GM18520 (cell line): ENCODE results near the gene SAP30BP.

Experiments used
- ATAC-seq: cut with Tn5 transposase; IDR thresholded peaks from one replicate; pipeline ENCODE4 v1.9.1; 2021; ENCODE audit not compliant: unreplicated experiment

The SAP30BP gene

DNA sequence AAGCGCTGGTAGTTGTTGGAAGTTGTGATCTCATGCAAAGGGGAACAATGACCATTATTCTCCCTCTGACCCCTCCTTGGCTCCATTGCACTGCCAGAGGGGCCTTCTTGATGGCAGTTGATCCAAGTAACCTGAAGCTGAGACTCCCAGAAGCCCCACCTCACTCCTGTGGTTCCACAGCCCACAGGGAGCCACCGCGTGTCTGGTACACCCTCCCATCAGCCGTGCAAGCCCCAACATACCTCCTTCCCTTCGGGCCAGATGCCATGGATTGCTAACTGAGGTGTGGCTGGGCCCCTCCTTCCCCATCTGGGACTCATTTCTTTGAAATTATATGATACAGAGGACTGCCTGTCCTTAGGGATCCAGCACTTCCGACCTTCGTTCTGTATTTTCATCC is 17.8 kb downstream of the SAP30BP start:
- no peak for ATAC-seq

DNA sequence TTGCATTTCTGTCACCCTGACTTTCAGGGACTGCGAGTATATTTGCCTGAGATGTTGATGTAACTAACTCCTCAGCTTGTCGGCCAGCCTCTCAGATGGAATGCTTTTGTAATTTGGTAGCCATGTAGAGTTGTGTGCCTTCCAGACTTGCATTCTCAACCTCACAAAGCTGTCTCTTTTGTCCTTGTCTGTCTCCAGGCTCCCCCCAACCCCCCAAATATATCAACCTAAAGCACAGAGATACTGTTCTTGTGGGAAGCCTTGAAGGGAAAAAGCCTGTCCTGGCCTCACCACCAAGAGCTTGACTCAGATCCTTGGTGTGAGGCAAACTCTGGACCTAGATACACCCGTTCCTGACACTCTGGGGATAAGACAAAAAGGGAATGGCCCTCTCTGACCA is 18.4 kb downstream of the SAP30BP start:
- no peak for ATAC-seq

DNA sequence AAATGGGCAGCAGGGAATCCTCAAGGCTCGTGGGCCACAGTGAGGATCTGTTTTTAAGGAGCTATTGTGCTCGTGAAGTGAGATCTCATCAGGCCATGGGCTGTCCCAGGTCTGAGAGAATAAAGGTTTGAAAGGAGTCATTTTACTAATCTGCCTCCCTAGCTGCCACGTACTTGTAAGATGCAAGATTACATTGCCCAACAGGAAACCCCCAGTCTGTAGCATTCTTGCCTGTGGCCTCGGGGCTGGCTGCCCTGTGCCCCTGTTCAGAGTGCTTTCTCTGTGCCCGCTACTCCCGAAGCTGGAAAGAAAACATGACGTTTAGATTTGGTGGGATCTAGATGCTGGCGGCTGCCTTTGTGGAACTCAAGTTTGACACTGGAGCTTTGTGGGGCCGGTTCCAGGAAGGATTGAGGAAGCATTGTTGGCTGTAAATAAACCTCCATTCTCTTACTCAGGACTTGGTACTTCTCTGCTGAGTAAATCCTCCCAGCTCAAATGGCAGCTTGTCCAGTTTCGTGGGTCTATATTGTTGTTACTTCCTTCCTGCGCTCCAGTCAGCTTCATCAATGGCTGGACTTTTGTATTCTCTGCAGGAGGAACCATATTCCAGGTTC is 21.2 kb downstream of the SAP30BP start:
- no peak for ATAC-seq

DNA sequence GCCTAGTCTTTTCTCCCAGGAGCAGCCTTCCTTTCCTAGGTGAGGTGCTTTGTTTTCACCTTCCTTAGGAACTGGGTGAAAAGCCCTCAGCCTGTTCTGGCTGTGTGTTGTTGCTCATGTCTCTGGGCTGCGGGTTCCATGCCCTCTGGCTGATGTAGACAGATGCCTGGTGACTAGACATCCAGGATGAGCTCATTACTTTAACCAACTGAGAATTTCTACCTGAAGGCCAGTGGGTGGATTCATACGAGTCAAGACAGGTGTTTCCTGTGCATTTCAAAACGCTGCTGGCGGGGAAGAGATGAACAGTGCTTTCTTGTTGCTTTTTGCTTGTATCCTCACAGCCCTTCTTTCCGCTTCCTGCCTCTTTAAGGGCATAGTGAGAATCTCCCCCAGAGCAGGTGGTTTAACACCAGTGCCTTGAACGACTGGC is 22.3 kb downstream of the SAP30BP start:
- no peak for ATAC-seq

DNA sequence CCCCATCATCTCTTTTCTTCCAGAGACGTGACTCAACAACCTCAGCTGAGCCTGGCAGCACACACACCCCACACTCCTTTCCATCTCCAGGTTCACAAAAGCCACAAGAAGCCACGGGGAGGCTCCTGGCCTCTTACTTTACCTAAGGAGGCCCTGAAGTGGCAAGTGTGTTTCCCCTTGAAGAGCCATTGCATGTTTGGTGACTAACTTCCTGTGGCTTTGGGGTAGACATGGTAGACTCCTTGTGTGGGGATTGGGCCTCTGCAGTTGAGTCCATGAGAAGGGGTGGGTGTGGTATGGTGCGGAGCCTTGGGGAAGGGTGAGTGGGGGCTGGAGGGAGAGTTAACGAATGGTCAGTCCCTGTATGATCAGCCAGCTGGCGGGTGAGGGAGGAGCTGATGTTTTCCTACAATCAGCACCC is 24.2 kb downstream of the SAP30BP start:
- no peak for ATAC-seq

DNA sequence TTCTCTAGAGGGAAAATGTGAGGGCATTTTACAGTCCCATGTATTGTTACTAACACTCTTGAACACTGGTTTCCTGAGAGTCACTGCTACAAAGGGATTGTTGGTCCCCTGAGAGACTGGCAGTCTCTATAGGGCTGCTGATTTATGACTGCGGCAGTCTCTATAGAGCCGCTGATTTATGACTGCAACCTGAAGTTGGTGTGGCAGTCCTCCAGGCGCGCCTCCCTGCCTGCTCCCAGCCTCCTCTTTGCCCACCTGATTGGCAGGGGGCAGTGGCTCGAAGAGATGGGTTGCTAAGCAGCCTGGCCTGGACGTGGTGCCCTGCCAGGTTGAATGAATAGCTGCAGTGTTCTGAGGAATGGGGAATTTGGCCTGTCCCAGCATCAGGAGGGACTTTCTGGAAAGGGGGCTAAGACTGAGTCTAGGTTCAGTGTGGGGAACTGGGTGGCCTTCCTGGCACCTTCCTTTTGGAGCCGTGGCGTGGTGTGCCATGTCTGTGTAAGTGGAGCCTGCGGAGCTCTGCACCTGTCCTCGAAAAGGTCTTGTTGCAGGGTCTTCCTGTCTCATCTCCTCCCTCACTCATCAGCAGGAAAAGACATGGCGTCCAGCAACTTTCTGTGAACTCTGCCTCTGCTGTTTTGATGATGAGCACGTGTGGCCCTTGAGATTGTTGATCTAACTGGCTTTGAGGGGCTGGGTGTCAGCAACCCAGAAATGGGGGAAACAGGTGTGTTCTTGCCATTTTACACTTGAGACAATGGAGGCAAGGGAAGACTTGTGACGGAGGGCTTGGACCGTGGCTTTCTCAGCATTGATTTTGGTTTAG is 24.9 kb downstream of the SAP30BP start:
- ATAC-seq, result no peak

DNA sequence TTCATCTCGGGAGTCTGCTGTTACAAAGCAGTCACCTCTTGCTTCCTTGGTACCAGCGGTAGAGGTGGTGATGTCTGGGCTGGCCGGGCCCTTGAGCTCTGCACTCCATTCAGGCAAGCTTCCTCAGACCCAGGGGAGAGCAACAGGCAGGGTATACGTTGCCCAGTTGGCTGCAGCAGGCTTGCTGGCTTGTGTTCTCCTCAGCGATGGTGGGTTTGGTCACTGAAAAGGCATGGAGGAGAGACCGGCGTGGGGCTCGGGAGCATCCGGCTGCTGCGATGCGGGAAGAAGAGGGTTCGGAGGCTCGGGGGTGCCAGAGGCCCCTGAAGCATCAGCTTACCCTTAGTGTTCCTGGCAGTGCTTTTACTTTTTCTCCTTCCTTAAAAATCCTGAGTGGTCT is 25.8 kb downstream of the SAP30BP start:
- no peak for ATAC-seq

DNA sequence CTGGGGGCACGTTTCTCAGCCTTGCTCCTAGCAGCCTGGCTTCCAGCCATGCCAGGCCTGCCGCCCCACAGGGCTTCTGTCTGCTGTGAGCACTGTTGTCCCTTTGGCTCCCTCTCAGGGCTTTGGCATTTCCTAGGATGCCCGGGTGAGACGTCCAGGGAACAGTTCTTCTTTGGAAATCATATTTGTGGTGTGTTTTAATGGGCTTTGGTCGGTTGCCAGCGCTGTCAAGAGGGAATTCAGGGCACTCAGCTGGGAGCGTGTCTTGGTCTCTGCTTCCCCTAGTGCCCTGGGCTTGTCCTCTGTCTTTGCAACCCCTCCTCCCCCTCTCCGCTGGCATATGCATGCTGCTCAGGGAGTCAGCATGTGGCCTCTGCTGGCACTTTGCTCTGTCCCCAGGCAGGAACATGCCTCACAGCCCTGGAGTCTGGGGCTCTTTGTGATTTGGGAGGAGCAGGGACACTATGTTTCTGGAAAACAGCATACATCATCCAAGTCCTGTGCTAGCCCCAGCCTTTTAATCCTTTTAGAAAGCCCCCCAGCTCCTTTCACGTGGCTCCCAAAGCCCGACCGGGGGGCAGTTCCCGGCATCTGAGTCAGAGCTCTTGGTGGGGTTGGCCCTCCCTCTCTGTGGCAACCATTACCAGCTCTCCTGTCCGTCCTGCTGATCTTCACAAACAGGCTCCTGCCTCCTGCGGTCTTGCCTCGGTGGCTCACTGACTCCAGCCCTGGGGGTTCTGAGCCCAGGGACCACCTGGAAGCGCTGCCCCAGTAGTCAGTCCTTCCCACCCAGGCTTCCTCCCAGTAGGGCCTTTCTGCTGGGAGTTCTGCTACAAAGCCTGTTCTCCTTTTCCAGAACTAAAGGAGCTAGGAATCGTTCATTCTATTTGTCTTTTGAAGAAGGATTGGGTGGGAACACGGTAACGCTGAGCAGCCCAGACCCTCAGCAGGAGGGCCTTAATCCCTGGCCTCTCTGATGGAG is 26.7 kb downstream of the SAP30BP start:
- ATAC-seq, result no peak

DNA sequence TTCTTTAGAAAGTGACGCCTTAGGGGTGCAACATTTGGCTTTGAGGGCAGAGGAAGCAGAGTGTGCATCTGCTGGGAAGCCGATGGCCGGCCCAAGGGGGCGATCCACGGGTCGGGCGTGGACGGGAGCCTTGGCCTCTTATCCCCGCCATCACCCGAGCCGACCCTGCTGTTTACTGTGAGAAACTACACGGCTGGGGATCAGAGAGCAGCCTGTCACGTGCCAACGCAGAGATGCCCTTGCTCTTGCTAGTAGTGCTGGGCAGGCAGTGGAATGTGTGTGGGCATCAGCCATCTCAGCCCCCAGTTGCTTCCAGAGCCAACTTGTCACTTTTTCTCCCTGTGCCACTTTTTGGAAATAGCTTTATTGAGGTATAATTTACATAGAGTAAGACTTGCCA is 27.4 kb downstream of the SAP30BP start:
- no peak for ATAC-seq

DNA sequence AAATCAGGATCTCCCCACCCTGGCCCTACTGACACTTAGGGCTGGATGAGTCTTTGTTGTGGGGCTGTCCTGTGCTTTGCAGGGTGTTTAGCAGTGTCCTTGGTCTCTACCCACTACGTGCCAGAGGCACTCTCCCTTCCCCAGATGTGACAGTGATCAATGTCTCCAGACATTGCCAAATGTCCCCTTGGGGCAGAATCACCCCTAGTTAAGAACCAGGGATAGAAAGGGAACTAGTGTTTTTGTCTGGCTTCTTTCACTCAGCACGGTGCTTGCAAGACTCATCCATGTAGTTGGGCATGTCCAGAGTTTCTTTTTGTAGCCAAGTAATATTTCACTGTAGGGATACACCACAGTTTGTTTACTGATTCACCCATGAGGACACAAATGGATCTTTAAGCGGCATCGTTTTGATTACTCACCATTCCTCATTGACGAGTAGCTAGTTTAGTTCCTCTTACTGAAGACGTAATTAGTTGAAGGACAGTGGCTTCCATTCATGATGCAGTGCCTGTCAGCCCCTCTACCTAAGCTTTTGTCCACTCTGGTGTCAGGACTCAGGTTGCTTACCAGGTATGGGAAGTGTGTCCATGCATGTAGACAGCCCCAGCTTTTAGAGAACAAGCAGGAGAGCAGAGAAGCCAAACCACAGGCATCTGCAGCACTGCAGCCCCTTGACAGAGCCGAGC is 28.1 kb downstream of the SAP30BP start:
- ATAC-seq, result no peak

DNA sequence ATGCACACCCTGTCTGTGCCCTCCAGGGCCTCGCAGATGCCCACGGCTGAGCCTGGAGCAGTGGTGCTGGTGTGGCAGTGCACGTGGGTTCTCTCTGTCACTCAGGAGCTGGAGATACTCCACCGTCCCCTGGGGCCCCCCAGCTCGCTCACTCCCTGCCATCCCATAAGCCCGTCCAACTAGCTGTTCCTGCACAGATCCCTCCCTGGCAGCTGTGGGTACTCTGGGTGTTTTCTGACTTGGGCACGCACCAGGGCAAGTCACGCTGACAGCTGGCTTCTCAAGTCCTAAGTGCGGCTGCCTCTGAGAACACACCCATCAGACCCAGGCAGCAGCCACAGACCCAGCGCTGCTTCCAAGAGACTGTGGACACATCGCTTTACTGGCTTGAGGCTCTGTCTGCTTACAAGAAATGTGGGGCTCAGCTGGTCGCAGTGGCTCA is 28.7 kb downstream of the SAP30BP start:
- ATAC-seq, result no peak

DNA sequence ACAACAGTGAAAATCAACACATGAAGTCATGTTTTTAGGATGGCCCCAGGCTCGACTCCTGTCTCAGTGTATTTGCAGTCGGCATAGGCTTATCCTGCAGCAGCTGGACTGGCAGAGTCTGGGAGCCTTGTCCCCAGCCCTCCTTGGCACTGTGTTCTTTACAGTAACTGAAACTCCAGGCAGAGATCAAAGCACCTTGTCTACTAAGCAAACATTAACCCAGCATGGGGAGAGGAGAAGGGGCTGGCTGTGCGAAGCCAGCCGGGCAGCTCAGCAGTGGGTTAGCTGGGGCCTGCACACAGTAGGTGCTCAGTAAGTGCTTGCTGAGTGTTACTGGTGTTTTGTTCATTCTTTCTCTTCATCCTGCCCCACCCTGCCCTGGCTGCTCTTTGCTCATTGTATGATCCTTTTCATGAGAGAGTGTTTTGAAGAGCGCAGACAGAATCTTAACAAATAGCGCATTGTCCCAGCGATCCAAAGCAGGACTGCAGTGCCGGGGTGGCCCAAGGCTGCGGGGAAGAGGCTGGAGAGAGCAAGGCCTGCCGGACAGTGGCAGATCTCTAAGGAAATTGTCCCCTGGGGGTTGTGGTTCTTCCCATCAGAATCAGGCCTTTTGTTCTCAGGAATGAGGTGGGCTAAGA is 30.6 kb downstream of the SAP30BP start:
- no peak for ATAC-seq

DNA sequence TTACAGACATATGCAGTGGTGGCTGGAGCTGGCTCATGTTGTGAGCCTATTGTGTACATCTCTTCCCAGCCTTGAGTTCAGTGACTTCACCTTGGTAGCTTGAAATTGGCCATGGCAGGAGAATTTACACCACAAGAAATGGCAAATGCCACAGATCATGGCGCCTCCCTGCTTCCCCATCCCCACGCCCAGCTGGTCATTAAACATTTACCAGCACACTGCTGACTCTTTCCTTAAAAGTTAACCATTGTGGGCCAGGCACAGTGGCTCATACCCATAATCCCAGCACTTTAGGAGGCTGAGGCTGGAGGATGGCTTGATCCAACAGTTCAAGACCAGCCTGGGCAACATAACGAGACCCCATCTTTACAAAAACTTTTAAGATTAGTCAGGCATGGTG is 31.5 kb downstream of the SAP30BP start:
- no peak for ATAC-seq

DNA sequence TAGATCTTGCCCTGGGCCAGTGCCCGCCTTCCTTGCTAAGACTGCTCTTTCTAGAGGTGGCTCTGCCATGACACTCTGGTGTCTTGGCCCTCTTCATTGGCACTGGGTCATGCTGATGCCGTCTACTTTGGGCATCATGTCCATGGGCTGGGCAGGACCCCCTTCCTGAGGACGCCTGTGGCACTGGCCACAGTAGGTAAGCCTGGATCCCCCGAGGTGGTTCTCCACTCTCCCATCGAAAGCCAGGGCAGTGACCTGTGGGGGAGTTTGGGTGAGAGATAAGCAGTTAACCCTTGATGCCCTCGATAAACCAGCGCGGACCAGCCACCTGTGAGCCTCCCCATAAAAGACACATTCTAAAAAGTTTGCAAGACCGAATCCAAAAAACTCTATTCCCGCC is 34.1 kb downstream of the SAP30BP start:
- ATAC-seq, result no peak

DNA sequence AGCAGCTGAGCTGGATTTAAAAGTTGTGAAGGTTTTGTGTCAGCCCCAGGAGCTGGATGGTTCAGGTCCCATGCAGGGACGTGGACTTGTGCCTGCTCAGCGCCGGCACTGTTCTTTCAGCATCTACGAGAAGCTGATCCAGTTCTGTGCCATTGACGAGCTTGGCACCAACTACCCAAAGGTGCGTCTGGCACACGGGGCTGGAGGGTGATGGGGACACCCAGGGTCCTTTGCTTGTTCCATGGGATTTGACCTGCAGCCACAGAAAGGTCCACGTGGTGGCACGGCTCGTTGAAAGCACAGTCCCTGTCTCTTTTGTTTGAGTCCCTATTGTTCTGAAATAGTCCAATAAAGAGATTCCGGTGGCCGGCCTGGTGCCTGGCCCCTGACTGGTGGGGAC is 36.1 kb downstream of the SAP30BP start:
- no peak for ATAC-seq

DNA sequence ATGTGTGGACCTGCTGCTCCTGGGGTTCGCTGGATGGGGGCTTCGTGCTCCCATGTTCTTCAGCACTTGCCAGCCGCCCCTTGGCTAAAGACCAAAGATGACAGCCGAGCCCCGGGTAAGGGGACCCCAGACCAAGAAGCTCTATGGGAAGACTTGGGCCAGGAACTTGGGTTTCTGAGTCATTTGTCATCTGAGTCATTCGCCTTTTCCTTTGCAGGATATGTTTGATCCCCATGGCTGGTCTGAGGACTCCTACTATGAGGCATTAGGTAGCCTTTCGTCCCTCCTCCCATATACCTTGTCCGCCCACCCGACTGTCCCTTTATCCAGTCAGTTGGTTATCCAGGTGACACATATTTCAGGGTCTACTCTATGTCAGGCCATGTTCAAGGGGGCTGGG is 36.5 kb downstream of the SAP30BP start:
- ATAC-seq, result no peak

DNA sequence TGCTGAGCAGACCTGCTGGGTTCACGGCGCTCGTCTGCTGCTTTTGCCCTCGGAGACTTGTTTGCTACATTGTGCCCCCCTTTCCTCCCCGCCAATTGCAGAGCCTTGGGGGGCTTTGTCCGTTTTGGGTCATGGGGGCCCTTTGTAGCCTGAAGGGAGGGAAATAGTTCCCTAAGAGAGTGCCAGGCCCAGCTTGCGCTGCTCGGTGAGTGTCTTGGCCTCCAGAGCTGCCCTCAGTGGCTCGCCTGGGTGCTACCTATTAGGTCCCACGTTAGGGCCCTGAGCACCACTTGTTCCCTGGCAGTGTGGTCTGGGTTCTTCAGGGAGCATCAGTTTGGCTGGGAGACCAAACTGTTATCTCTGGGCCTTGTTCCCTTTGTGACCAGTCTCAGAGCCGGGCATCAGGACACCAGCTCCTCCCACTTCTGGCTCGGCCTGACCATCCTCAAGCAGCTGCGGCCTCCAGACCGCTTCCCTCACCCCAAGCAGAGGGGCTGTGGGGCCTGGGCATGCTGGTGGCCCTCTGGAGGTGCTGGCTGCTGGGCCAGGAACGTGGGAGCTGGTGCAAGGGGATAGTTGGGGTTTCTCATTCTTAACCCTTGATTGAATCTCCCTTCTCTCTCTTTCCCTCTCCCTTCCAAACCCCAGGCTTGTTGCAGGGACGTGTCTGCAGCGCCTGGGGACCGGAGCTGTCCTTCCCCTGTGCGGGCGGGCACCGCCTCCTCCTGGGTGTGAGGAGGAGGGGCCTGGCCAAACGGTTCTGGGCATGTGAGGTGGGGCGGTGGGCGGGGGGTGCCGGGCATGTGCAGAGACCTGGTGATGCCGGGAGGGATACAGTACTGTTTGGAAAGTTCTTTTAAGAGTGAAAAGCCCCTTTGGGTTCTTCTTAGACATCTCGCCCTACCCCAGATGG is 38.1 kb downstream of the SAP30BP start:
- no peak for ATAC-seq

DNA sequence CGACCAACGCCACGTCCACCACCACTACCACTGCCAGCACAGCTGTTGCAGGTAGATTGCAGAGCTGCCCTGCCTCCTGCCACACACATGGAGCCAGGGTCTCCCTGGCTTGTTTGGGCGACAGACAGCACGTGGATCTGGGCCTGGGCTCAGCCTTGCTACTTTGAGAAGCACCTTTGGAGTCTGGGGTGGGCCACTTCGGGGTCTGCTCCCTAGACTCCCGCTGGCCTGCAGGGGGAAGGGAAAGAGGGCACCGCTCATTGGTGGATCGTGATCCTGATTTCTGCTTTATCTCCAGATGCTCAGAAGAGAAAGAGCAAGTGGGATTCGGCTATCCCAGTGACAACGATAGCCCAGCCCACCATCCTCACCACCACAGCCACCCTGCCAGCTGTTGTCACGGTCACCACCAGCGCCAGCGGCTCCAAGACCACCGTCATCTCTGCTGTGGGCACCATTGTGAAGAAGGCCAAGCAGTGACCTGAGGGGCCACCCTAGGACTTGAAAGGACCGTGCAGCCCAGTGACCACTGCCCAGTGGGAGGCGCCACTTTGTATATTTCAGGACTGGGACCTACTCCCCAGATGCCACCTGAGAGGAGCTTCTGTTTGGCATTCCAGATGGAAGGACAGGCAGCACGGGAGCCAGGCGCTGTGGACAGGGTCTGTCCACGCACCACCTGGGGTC is 39.0 kb downstream of the SAP30BP start:
- no peak for ATAC-seq

DNA sequence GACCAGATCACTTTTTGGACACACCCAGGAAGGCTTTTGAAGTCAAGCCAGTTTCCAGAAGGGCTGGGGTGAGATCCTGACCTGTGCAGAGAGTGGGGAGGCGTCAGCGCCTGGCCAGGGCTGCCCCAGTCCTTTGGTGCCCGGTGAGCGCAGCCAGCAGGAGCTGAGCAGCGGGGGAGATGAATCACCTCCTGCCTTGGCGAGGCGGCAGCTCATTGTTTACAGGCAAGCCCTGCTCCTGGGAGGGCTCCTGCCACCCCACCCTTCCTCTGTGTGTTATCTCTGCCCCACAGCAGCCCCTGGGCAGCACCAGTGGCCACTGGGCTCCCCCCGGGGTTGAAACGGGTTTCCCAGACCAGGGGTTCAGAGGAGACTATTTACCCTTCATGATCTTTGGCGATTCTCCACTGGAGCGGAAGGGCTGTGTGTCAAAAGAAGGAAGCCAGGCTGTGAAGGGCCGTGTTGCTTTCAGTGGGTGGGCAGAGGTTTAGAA is 40.0 kb downstream of the SAP30BP start:
- no peak for ATAC-seq
